8988T (cell line): ENCODE results near the gene LANCL2.

Experiments used
- DNase-seq: peaks from one replicate; pipeline ENCODE4 v3.0.0; 2011

The LANCL2 gene

DNA sequence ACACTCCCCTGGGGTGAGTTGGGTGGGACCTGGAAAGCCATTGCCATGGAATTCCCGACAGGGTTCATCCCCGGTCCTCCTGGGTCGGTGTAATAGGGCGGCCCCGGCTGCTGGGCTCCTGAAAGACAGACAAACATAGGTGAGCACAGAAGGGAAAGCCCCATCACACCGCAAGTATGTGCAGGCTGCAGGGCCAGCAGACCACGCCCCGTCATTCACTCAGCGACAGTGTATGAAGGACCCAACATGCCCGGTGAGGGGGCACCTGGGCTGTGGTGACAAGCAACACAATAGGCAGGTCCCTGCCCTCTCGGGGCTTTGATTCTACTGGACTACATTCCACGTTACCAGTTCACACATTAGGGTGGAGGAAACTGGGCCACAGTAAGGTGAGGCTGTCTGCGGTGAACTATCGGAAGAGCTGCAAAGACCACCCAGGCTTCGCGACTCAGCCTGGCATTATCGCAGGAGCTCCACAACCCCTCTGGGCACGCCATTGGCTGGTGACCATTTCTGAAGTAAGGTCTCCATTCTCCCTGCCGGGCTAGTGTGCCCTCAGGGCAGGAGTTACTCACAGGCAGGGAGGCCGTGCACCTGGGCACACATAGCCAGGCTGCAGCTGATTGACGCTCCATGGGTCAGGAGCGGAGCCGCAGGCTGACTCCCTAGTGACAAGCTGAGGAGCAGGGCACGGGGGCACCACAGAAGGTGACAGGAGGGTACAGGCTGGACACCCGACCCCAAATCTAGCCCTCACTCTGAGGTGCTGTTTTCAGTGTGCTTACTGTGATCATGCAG lies 108.0 kb downstream of the LANCL2 start:
- DNase-seq, result no peak

DNA sequence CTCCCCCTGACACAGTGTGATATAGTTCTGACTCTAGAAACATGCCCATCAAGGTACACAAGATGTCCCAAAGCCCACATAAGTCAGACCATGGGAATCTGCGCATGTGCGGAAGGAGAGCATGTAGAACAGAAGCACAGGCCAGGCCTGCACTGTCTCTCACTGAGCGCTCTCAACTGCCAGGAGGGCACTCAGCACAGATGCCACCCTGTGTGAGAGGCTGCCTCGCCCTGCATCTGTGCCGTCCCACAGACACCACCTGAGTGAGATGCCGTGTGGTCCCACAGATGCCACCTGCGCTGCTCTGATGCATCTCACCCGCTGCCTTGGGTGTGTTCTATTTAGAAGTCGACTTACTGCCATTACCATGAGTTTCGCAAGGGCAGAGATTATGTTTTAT lies 108.8 kb downstream of the LANCL2 start:
- no peak for DNase-seq

GRCh38 chr7:55474944-55475854 lies 110.1 kb downstream of the LANCL2 start:
- no peak for DNase-seq

- DNase-seq, result no peak
These were observed 111.0 kb downstream of the LANCL2 start for GRCh38 chr7:55475855-55476803.

DNA sequence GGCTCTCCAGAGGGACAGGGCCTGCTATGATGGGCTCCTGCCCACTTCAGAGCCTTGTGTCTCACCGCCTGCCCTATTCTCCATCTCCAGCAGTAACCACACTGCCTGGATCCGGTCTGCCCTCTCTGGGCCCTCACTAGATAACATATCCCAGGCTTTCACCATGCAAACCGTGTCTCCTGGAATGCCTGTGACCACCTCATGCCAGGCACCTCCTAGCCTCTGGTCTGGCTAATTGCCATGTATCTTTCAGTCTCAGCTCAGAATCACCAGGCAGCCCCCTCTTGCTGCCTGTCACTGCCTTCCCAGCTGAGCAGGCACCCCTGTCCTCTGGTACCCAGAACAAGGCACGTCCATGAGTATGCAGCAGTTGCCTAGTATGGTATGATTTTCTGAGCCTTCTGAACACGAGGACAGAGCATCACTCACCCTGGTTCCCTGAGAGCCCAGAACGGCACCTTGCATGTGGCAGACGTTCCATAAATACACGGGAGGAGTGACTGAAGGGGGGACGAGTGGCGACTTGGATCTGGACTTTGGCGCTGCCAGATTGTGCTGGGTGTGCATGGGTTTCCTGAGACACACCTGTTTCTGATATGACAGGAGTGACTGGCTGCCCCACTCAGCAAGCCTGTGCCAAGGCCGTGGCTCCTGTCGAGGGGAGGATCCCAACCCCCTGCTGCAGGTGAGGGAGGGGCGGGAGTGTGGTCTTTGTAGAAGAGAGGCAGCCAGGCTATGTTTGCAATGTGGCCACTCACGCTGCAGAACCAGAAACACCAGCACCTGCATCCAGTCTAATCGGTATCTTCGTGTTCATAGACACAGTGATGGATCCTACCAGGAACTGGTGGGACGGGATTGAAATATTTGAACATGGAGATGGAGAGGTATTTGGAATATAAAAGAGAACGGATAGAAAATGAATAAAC lies 112.0 kb downstream of the LANCL2 start:
- DNase-seq, result no peak

- DNase-seq, result no peak
These were observed 112.7 kb downstream of the LANCL2 start for GRCh38 chr7:55477781-55478374.

DNA sequence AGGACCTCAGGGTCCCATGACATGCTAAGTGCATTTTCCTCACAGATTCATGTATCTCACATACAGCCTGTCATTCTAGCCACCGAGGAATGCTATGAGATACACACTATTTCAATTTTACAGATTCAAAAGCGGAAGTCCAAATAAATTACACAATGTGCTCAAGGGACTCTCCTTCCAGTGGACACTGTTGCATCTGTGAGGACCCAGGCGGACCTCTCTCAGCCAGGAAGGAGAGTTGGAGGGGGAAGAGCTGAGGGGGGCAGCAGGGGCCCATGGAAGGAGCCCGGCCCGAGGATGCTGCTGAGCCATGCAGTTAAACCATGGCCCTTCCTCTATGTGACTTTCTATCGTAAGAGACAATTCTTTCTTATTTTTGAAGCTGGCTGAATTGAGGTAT lies 113.6 kb downstream of the LANCL2 start:
- DNase-seq, result no peak

DNA sequence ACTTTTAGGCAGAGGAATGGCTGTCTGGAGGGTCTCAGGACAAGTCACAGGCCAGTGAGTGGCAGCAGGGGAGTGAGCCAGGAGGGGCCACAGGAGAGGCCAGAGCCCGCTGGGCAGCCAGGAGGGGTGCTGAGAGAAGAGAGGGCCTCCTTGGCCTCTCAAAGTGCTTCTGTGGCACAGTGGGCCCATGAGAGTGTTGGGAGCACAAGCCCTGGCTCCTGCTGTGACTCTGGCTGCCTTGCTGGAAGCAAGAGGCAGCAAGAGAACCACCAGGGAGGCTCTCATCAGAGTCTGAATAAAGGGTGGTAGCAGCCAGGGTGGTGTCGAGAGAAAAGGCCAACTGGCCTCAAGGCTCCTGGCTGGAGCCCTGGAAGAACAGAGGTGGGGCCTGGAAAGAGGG lies 116.0 kb downstream of the LANCL2 start:
- DNase-seq, result no peak

DNA sequence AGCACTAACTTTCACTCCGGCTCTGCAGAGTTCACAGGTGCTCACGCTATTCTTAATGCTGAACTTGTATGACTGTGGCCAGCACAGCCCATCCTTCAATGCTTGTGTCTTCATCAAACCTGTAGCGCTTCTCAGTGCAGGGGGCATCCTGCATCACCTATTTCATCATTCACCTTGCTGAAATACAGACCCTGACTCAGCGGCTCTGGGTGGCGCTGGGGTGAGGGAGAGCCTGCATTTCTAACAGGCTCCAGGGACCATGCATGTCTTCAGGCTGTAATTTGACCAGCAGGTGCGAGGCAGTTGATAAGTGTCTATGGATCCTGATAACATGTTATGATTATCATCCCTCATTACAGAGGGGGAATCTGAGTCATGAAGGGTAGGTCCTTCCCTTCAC lies 117.9 kb downstream of the LANCL2 start:
- DNase-seq, result no peak
